GM12874 (cell line): ENCODE data around the gene CPAMD8.

Source experiments
- TF ChIP-seq, protein P1 (sequence below): IDR thresholded peaks from 2 replicates; pipeline ENCODE4 v1.5.1; 2011; ENCODE audit warnings: low read depth, mild to moderate bottlenecking, control low read depth, low read length, moderate library complexity; ENCODE audit not compliant: insufficient read depth

The CPAMD8 gene

DNA sequence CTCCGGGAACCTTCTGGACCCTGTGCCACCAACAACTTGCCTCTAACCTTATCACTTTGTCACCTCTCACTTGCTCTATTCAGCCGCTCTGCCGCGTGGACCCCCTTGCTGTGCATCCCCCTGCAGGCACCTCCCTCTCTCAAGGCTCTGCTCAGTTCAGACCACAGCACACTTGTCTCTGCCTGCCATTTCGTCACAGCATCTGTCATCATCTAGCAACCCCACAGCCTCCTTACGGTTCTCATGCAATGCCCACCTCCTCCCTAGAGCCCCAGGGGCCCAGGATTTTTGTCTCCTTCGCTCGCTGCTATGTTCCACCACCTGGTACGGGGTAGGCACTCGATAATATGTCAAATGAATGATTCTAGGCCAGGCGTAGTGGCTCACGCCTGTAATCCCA, 43.8 kb upstream of the CPAMD8 start:
- TF ChIP-seq, protein P1, sequence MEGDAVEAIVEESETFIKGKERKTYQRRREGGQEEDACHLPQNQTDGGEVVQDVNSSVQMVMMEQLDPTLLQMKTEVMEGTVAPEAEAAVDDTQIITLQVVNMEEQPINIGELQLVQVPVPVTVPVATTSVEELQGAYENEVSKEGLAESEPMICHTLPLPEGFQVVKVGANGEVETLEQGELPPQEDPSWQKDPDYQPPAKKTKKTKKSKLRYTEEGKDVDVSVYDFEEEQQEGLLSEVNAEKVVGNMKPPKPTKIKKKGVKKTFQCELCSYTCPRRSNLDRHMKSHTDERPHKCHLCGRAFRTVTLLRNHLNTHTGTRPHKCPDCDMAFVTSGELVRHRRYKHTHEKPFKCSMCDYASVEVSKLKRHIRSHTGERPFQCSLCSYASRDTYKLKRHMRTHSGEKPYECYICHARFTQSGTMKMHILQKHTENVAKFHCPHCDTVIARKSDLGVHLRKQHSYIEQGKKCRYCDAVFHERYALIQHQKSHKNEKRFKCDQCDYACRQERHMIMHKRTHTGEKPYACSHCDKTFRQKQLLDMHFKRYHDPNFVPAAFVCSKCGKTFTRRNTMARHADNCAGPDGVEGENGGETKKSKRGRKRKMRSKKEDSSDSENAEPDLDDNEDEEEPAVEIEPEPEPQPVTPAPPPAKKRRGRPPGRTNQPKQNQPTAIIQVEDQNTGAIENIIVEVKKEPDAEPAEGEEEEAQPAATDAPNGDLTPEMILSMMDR = no peak

DNA sequence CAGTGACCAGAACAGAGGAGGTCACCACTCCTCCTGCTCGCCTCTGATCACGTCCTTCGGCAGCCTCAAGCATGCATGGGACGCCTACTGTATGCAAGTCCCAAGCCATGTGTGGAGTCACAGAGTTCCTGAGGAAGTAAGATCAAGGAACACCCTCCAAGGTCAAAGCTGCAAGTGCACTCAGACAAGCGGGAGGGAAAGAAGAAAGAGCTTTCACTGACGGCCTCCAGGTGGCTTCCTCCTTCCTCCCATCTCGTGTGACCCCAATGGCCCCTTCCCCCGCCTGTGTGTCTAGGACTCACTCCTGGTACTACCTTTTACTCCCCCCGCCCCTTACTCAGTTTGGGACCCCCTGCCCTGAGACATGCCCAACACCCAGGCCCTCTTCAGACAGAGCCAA, 42.6 kb upstream of the CPAMD8 start:
- TF ChIP-seq, protein P1 = 0 out of 2 replicates have a peak, but pooled peaks have one; percentile 4

DNA sequence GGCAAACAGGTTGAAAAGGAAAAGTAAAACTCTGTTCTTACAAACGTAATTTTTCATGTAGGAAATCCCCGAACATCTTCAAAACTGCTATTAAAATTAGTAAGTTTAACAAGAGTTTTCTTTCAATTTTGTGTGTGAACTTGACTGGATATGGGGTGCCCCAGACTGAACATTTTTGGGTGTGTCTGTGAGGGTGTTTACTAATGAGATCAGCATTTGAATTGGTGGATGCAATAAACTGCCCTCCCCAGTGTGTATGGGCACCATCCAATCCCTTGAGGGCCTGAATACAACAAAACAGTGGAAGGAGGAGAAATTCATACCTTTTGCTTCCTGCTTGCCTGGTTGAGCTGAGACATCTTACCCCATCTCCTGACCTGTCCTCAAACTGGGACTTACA, 36.8 kb upstream of the CPAMD8 start:
- TF ChIP-seq, protein P1 = no peak

DNA sequence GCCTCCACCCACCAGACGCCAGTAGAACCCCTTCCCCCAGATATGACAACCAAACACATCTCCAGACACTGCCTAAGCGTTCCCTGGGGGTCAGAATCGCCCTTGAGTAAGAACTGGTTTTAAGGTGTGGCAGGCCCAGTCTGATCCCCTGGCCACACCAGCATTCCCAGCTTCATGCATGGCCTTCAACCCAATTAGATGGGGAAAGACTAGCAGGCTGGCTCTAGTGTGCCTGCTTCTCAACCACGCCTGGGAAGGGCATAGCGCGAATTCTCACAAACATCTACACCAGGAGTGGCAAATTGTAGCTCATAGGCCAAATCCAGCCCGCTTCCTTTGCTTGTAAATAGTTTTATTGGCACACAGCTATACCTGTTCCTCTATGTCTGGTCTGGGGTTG, 35.1 kb upstream of the CPAMD8 start:
- TF ChIP-seq, protein P1 = no peak

DNA sequence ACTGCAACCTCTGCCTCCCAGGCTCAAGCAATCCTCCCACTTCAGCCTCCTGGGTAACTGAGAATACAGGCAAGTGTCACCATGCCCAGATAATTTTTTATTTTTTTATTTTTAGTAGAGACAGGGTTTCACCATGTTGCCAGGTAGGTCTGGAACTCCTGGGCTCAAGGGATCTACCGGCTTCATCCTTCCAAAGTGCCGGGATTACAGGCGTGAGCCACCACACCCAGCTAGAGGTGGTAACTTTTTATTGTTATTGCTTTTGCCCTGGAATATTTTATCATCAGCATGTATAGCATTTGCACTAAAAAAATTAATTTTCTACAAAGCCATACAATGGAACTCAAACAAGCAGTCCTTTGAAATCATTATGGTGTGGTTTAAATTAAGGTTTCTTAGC, 34.6 kb upstream of the CPAMD8 start:
- TF ChIP-seq, protein P1 = no peak

DNA sequence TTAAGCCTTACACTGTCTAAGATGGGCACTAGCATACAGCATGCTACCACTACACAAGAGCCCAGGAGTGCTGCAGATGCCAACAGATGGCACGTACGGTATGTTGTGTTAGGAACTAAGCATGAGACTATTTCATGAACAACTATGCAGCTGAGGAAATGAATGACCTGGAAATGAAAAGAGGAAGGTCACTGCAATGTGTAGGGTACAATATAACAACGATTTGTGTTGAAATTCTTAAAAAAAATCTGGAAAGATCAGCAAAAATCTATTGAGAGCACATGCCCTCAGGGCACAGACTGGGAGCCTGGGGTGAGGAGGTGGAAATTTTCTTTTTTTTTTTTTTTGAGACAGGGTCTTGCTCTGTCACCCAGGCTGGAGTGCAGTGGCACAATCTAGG, 34.2 kb upstream of the CPAMD8 start:
- TF ChIP-seq, protein P1 = no peak

DNA sequence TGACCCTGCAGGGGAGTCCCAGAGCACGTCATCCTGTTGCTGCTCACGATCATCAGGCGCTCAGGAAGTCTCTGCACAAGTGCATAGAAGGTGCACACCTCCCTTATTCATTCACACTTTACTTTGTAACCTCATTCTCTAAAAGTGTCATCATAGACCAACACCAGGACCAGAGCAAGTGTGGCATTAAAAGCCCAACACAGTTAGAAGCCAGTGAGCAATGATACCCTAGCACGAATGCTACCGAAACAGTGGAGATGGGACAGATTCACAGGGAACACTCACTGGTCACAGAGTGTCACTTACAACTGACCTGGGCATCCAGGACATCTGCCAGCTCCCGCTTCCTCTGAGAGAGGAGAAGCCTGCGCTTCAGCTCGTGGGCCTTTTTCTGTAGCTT, 31.6 kb upstream of the CPAMD8 start:
- TF ChIP-seq, protein P1 = no peak

DNA sequence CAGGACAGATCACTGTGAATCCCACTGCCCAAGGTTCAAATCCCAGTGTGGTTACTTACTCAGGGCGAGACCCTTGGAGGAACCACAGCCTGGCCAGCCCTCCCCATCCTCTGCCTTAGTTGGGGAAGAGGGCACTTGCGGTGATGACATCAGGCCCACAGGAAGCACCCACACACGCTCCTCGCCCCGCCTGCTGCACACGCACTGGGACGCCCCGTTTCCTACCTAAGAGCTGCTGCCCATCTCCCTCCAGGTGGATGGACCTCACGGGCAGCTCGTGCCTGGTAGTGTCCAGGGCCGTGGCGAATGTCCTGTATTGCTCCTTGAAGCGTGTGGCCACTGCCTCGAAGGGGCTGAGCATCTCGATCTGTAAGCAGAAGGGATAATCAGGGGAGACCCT, 29.0 kb upstream of the CPAMD8 start:
- TF ChIP-seq, protein P1 = no peak
